GM23248 (cell line): Measurements from ENCODE around the gene CFAP251.

Experiments used
- EZH2 ChIP-seq: fragments of 200-600 bp; sonication (generic); IDR thresholded peaks from 2 replicates; pipeline ENCODE4 v1.6.1; 2018; ENCODE audit warnings: antibody characterized with exemption, mild to moderate bottlenecking; ENCODE audit not compliant: insufficient read depth, poor library complexity, severe bottlenecking
- EZH2phosphoT487 ChIP-seq: fragments of 200-600 bp; sonication (generic); IDR thresholded peaks from 2 replicates; pipeline ENCODE4 v1.6.1; 2018; ENCODE audit warnings: antibody characterized with exemption, moderate library complexity, mild to moderate bottlenecking, low read depth; ENCODE audit not compliant: insufficient read depth

DNA sequence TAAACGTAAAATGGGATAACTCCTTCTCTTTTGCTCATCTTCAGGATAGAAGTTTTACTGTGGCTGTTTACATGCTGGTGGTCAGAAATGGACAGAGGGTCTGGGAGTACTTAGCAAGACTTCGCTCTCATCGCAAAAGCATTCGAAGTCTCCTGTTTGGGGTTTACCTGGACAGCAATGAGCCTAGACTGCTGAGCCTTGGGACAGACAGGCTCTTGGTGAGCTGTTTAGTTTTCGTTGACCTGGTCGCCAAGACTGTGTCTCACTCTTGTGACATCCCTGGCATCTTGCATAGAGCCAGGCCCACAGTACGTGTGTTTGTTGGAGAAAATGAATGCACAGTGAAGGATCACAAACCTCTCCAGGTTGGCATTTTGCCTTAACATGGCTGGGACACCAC is 42.1 kb downstream of the CFAP251 start:
- no peak for TF ChIP-seq EZH2phosphoT487
- no peak for TF ChIP-seq EZH2
